Activated CD4-positive, alpha-beta T cell treated with anti-CD3 and anti-CD28 coated beads for 24 hours (primary cell): ENCODE results near the gene EFHC1.
A peak's percentile ranks its signal among the peaks of the same experiment; 100 is the strongest.
"Not testable (repeated sequence)": the region's sequence is repeated elsewhere in the genome, so short reads cannot be mapped to it uniquely, and the experiment has no call there.

Experiments
- DNase-seq, 2 donors: peaks; one replicate each; pipeline ENCODE4 v3.0.0-alpha.2; 2020; ENCODE audit warnings: low read depth in 2 of 2

The EFHC1 gene

DNA sequence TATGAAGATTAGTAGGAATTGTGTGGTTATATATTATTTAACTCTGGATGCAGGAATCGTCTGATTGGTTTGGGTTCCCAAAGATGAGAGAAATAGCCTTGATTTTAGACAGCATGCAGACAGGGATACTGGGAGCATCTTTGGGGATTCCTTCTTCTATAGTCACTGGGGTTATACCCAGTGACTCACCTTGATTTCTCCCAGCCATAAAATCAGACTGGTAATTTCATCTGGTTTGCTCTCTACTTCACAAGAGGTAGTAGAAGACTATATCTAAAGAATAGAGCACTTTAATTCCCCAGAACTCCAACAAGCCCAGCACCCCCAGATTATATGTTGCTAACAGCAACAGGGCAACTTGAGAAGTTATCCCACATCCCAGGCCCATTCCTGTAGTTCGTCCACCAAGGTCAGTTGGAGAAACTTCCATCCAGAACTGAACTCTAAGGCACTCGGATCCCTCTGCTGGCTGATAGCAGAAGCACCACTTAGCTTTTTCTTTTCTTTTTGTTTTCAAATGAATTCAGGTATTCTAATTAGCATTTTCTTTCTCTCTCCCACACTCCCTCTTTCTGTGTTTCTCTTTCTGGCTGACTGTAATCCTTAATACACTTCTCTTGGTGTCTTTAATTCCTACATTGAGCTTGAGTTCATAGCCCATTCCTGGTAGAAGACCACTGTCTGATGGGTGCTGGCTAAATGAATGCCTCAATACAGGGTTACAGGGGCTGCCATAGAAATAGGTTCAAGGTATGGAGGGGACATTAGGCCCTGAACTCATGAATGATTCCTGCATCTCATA lies 20.4 kb upstream of the EFHC1 start:
- DNase-seq, result no peak

DNA sequence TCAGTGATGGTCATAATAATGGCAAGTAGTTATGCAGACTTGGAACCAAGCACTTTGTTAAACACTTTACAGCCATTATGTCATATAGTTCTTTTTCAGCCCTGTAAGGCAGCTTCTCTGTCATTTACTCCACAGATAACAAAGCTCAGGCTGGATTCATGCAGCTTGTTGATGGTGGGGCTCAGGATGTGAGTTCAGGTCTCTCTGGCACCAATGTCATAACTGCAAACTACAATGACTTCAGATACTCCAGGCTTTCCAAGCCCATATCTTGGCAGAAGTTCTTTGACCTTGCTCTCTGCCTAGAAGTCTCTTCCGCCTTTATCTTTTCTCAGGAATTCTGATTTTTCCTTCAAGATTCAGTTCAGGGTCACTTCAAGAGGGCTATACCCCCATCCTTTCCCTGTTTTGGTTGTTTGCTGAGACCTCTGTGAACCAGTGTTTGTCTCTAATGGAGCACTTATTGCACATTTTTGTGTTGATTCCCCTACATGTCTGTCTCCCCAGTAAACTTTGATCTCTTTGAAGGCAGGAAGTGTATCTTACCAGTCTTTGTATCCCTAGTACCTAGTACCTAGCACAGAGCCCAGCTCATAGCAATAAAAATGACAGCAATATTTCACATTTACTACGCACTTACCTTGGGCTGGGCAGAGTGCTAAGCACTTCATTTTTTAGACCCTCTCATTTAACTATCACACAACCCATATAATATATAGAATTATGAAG lies 19.7 kb upstream of the EFHC1 start:
- no peak for DNase-seq

DNA sequence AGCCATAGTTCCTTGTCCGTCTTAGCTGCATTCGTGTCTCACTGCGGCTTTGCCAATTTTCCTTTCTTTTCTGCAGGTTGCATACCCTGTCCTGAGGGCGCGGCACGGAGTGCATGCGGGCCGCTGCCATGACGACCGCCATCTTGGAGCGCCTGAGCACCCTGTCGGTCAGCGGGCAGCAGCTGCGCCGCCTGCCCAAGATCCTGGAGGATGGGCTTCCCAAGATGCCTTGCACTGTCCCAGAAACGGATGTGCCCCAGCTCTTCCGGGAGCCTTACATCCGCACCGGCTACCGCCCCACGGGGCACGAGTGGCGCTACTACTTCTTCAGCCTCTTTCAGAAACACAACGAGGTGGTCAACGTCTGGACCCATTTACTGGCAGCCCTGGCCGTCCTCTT lies 17.1 kb upstream of the EFHC1 start:
- no peak for DNase-seq

DNA sequence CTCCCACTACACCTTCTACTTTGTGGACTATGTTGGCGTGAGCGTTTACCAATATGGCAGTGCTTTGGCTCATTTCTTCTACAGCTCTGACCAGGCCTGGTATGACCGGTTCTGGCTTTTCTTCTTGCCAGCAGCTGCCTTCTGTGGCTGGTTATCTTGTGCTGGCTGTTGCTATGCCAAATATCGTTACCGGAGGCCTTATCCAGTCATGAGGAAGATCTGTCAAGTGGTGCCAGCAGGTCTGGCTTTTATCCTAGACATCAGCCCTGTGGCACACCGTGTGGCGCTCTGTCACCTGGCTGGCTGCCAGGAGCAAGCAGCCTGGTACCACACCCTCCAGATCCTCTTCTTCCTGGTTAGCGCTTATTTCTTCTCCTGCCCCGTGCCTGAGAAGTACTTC lies 16.5 kb upstream of the EFHC1 start:
- no peak for DNase-seq

DNA sequence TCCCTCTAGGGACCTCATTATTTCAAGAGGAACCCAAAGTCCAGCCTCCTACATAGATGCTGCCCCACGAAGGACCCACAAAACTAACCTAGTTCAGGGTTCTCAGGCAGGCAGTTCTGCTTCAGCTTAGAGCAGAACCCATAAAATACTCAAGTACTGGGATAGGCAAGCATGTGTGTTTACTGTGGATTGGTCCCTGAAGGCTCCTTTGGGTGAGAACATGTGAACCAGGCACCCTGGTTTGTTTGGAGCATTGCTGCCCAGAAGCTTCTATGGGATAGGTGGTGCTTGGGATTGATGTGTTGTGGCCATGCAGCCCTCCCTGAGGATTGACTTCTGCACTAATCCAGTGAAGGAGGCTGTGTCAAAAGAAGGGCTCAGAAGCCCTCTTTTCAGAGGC lies 14.9 kb upstream of the EFHC1 start:
- no peak for DNase-seq

DNA sequence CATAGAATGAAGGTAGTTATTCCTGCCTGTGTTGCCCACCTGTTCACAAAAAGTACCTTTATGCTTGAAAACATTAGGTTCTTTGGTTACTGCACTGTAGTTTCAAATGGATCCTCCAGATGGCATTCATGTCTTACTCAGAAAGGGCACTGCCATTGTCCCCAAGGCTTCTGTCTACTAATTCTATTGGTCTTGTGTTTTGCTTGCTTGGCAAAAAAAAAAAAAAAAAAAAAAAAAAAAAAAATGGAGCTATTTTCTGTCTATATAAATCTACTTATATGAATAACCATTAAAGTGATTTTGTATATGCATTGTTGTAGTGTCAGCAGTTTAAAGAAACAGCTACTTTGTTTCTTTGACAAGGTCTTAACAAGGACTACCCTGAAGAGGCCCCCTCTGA lies 12.7 kb upstream of the EFHC1 start:
- DNase-seq, result no peak

DNA sequence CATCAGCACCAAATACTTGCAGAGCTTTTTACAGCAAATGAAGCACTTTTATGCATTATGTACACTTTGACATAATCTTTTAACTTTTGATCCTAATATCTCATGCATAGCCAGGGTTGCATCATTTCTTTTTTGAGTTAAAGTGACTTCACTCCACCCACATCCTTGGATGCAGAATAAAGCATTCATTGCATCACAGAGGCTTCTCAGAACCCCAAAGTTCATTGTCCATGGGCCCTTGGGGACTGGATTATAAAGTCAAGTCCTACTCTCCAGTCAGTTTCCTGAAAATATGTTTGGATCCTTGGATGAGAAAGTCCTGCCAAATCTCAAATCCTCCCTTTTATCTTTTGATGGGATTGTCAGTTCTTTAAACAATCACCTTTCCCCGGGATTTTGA lies 10.6 kb upstream of the EFHC1 start:
- no peak for DNase-seq

DNA sequence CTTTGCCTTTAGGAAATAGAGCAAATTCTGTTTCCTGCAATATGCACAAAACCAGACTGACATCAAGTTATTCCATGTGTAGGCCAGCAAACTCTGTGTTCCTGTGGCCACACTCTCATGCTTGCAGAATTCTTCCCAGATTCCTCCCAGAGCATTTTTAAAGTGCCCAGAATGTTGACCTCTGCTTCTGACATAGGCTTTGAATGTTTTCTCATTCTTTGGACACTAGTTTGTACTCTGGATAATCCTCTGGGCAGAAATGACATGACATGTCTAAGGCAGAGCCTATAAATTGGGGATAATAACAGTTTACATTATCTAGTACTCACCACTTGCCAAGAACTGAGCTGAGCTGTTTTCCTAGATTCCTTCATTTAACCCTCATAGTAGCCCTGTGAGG lies 9.2 kb upstream of the EFHC1 start:
- DNase-seq, result no peak

DNA sequence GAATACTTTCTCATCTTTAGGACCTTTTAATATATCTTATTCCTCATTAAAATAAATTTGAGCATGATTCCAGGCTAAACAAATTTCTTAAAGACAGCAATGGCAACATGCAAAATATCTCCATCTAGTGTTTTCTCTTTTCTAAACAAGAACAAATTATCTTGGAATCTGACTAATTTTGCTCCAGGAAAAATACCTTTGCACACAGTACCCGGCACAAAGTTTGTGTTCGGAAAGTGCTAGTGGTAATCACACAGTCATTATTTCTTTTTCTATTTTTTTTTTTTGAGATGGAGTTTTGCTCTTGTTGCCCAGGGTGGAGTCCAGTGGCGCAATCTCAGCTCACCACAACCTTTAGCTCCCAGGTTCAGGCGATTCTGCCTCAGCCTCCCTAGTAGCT lies 8.2 kb upstream of the EFHC1 start:
- no peak for DNase-seq

DNA sequence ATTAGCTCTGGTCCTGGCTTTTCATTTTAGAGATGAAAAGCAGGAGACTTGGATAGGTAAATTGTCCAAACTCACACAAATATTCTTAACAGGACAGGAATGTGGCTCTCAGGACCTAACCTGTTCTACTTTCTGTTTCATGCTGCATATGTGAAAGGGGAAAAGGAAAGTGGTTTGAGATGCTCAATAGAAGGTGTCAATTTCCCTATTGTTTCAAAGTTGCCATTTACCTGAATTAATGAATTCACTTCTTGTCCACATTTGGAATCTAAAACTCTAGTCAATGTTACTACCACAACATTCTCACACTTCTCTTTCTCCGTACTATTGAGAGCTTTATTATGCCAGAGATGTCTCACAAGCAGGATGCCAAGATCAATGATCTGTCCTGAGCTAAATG lies 4.8 kb upstream of the EFHC1 start:
- DNase-seq, result no peak

DNA sequence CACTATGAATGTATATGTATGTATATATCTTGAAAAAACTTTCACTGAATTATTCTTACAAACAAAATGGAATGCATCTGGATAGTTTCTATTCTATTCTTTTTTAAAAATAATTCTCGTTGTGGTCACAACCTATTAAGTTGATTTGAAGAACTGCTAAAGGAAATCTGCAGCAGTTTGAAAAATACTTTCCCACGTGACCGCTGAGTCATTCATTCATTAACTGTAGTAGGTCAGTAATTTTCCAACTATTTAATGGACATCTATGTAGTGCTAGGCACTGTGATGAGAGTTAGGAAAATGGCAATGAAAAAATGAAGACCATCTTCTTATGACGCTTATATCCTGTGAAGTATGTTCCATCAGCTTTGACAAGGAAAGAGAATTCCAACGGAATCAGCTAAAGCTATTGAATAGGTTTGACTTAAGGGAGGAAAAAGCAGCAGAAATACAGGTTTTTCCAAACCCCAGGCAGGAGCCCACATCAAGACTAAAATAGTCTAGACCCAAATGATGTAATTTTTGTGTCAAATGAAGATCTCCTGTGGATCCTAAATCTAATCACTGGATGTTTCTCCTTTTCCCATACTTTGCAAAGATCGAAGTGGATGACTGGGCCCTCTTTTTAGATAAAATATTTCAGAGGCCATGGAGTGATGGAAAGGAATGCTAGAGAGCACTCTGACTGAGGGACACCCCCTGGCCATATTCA lies 4.1 kb upstream of the EFHC1 start:
- no peak for DNase-seq

DNA sequence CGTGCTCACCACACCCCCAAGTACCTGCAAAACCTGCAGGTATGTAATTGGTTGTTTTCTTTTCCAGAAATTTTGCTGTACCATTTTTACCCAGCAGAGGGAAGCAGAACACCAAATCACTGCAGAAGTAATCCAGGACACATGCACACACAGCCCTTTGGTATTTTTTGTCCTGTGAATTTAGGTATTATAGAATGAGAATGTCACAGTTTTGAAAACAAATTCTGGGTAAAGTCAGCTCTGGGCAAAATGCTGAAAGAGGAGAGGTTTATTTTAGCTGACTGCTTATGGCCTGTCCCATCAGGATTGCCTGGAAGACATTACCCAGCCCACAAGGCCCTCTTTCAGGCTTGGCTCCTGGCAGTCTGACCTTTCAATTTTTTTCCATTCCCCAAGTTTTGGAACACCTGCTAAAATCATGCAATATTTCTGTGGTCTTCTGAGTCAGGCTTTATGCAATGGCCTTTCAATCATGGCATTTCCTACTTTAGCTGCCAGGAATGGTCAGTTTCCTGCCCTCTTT lies 3.5 kb upstream of the EFHC1 start:
- DNase-seq, result peak in 1 of 2 donors; percentile 42

DNA sequence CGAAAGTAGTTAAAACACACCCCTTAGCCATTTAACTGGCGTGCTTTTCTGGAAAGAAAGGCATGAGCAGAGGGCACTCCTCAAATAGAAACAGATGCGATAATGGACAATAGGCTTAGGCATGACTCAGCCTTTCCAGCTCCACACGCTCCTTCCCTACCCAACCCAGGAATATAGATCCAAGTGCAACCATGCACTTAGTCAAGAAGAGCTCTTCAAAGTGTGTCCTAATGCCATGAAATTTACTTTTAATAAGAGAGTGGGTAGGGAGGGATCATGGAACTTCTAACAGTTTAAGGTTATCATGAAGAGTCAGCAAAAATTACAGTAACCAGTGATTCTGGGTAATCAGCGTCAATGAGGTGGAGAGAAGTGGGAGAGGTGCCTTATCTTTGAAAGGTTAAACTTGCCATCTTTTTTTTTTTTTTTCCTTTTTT lies 2.4 kb upstream of the EFHC1 start:
- DNase-seq, result no peak

DNA sequence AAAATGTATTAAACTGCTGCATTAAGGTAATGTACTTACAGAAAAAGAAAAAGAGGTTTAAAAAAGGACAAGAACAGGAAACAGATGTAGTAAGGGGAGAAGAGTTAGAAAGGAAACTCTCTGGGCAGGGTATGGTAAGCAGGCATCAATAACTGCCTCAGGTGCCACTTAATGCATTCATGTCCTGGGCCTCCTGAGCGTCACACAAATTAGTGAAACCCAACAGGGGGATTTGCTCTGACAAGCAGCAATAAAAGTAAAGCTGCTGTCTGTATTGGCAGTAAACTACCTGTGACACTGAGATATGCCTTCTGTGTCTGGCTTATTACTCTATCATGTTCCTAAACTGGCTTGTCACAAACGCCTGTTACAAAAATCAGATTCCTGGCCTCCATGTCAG lies 1.5 kb upstream of the EFHC1 start:
- no peak for DNase-seq

DNA sequence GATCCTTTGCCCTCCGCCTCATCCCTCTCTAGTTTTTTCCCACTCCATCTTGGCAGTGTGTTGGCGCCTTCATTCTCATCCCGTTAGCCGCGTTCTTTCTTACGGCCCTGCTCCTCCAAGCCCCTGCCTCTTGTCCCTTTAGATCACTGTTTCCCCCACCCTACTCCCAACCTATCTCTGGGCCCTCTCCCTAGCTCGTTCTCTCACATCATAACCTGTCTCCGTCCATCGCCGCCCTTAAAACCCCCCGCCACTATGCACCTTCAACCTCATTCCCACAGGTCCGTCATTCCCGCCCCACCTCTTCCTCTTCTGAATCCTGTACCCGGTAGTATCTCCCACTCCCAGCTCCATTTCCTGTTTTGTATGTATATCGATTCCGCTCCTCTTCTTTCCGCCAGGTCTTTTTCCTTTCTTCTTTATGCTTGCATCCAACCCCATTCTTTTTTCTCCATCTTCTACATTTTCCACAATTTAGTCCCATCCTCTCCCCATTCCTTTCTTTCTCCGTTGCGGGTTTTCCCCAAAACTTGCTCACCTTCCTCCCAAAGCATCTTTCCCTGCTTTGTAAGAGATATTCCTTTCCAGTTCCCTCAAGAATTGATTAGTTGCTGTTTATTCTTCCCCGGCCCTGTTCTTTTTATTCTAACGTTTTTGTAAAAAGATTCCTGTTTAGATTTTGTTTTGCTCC lies 671 bp downstream of the EFHC1 start:
- DNase-seq, result no peak

DNA sequence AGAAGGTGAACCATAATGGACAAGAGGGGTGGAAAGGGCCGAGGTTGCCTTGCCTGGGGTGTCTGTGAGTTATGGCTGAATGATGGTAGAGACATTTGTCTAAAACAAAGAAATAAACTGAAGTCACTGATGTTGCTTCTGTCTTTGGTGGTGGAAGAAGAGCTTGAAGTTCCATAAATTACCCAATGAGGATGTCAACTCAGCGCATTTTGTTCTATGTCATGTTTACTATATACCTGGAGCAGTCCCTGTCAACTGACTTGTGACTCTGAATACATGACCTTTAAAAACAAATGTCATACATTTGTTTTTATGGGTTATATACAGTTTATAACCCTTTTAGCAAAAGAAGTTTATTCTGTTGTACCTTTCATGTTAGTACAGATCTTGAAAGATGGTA lies 2.0 kb downstream of the EFHC1 start:
- no peak for DNase-seq

DNA sequence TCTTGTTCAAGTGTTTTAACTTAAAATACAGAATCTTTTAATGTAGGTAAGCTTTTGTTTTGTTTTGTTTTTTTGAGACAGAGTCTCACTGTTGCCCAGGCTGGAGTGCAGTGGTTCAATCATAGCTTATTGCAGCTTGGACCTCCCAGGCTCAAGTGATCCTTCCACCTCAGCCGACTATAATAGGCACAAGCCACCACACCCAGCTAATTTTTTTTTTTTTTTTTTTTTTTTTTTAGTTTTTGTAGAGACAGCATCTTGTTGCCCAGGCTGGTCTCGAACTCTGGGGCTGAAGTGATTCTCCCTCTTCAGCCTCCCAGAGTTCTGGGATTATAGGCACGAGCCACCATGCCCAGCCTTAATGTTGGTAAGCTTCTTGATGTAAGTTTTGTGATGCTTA lies 3.3 kb downstream of the EFHC1 start:
- no peak for DNase-seq

DNA sequence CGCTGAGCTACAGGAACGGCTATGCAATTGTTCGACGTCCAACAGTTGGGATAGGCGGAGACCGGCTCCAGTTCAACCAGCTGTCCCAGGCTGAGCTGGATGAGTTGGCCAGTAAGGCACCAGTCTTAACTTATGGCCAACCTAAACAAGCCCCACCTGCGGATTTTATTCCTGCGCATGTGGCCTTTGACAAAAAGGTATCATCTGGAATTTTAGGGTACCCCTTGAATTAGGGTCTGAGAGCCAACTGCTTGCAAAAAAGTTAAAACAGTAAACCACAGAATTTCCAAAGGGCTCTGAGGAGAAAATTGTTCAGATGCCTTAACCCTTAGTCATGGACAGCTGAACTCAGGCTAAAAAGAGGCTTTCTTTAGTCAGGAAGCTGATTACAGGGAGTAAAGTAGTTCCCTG lies 3.8 kb downstream of the EFHC1 start:
- no peak for DNase-seq

DNA sequence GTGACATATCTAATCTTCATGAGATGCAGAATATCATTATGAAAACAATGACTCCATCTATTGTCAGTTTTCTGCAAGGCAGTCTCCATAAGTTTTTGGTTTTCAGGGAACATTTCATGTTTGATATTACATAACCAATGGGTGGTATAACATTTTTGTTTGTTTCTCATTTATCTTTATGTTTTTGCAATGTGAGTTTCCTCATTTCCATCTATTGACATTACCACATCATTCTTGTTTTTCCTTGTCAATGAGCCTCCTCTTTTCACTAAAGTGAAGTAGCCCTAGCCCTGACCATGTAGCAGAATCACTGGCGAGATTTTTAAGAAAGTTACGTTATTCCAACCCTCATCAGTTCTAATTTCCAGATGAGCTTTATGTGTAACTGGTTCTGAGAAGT lies 4.4 kb downstream of the EFHC1 start:
- no peak for DNase-seq

DNA sequence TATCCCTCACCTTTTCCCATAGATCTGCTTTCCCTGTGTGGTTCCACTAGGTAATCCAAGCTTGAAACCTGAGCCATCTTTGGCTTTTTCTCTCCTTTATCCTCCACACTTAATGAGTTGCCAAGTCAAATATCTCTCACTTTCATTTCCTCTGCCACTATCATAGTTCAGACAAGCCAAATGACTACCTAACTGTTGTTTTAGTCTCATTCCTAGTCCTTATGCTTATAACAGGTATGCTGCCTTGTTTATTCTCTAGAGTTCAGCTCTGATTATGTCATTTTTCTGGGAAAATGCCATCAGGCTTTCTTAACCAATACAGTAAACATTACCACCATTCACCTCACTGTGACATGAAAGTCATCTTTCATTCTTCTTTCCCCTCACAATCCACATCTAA lies 6.5 kb downstream of the EFHC1 start:
- no peak for DNase-seq

DNA sequence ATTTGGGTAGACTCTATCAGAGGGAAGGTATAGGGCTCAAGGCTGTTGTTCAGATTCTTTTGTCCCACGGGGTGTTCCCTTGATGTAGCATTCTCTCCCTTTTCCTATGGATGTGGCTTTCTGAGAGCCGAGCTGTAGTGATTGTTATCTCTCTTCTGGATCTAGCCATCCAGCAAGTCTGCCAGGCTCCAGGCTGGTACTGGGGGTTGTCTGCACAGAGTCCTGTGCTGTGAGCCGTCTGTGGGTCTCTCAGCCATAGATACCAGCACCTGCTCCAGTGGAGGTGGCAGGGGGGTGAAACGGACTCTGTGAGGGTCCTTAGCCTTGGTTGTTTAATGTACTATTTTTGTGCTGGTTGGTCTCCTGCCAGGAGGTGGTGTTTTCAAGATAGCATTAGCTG lies 13.2 kb downstream of the EFHC1 start:
- not testable (repeated sequence) for DNase-seq

DNA sequence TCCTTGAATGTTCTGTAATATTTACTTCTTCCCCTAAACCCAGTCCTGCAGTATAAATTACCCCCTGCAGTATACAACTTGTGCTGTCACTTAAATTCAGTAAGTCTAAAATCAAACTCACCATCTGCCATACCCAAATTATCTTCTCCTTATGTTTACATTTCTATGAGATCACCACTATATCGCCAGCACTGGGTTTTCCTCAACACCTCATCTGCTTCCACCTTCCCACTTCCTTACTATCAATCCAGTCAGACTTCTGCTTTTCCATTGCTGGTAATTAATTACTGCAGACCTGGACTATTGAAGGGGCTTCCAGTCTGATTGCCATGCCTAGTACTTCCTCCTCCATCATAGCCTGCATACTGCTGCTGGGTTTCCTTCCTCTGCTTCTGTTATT lies 15.2 kb downstream of the EFHC1 start:
- no peak for DNase-seq
